ENCODE data around the gene LMOD1. TPM values are rescaled to one million over a fixed set of nuclear protein-coding genes. Genes with fewer than 3 reads are reported as not detected.

LMOD1 gene
- total and polyA plus RNA-seq, 2 of the 8 experiments (the other 6 are each of a cell fraction or from before 2014, with no cell fraction given): 0.77 to 1.4 TPM

GRCh38 chr1:201930803-201931202 is 15.5 kb downstream of the LMOD1 start:
- Histone ChIP-seq H2BK5ac (ENCODE audit: low read depth, low read length) (no peak overlapping the region), H3K36me3 (ENCODE audit: control insufficient read depth in 2 of 4, insufficient read depth in 4 of 4, low read length in 3 of 4) (no peaks in the 10 kb centered on the region), H3K27ac (ENCODE audit: low read depth, low read length) (no peak overlapping the region), H2BK120ac (replicated peaks; ENCODE audit: low read depth, low read length) (no peak overlapping the region), H3K4me2 (ENCODE audit: insufficient read depth in 1 of 2, low read depth in 2 of 2, low read length in 2 of 2) (no peak overlapping the region), H3K23ac (ENCODE audit: insufficient read length) (no peak overlapping the region), H3K4me1 (replicated peaks in 1 of 4; ENCODE audit: control insufficient read depth in 3 of 4, insufficient read depth in 4 of 4, low read length in 3 of 4) (no peaks in the 10 kb centered on the region), H3K23me2 (ENCODE audit: low read depth, low read length) (no peaks in the 10 kb centered on the region), H3K4ac (replicated peaks; ENCODE audit: insufficient read length, low read depth, low read length) (no peak overlapping the region), H2AFZ (ENCODE audit: low read length) (no peak overlapping the region), H3K14ac (ENCODE audit: insufficient read length) (no peak overlapping the region), H3K9me3 (ENCODE audit: insufficient read depth in 2 of 2, low read depth in 1 of 2, low read length in 1 of 2) (no peaks in the 10 kb centered on the region), H3K56ac (replicated peaks; ENCODE audit: insufficient read length, low read depth, low read length) (no peak overlapping the region), H2AK5ac (ENCODE audit: low read depth, low read length) (no peak overlapping the region), H3K79me2 (ENCODE audit: control insufficient read depth in 1 of 2, insufficient read depth in 2 of 2, low read length in 2 of 2) (no peaks in the 10 kb centered on the region), H2BK20ac (ENCODE audit: low read length) (no peak overlapping the region), H3K18ac (ENCODE audit: extremely low read depth, low read length) (no peak overlapping the region), H4K20me1 (replicated peaks in 1 of 2; ENCODE audit: control insufficient read depth in 1 of 2, insufficient read depth in 2 of 2, low read length in 2 of 2) (no peaks in the 10 kb centered on the region), H4K91ac (replicated peaks; ENCODE audit: insufficient read length, low read length) (no peak overlapping the region), H2BK12ac (ENCODE audit: low read depth, low read length) (no peak overlapping the region), H3K4me3 (ENCODE audit: extremely low read depth in 1 of 4, insufficient read depth in 2 of 4, low read depth in 3 of 4, low read length in 4 of 4) (no peak overlapping the region), H4K5ac (ENCODE audit: insufficient read length, low read depth, low read length) (no peak overlapping the region), H3K27me3 (replicated peaks in 1 of 4; ENCODE audit: control insufficient read depth in 3 of 4, extremely low read depth in 1 of 4, insufficient read depth in 3 of 4, low read length in 3 of 4) (no peaks in the 10 kb centered on the region), H3K9ac (replicated peaks in 1 of 4; ENCODE audit: extremely low read depth in 1 of 4, low read depth in 3 of 4, low read length in 3 of 4) (no peak overlapping the region), H4K8ac (ENCODE audit: extremely low read depth, insufficient read depth, low read length) (no peak overlapping the region), H3K79me1 (ENCODE audit: low read depth, low read length) (no peaks in the 10 kb centered on the region), H2BK15ac (ENCODE audit: low read length) (no peak overlapping the region)
- no peak for TF ChIP-seq JUN (IDR thresholded peaks at IDR 0.05; ENCODE audit: low read depth, low read length)
- ChIA-PET CTCF (ENCODE audit: partially characterized antibody) (interaction anchor here (1.9 kb wide), 1 partner anchor 9 kb away, joined by 5 read pairs; no protein-coding TSS in a partner anchor), POLR2A (ENCODE audit: partially characterized antibody) (interaction anchor here (1.3 kb wide), 1 partner anchor 11 kb away, joined by 3 read pairs; no protein-coding TSS in a partner anchor)
- WGBS, 2 experiments (ENCODE audit: extremely low coverage in 1 of 2, insufficient coverage in 1 of 2, insufficient read length in 1 of 2, insufficient replicate concordance in 2 of 2, low coverage in 1 of 2, low lambda C conversion rate in 2 of 2, missing lambda C conversion rate in 1 of 2): 91 to 100% methylated on average over 1 to 5 of the region's 5 CpGs
- no peak for DNase-seq (ENCODE audit: low read depth in 1 of 2, low spot score in 2 of 2)
- FAIRE-seq: no peak
